Measurements from ENCODE around the gene KCNK2. TPM values are rescaled to one million over a fixed set of nuclear protein-coding genes. Genes with fewer than 3 reads are reported as not detected.
A peak's percentile ranks its signal among the peaks of the same experiment; 100 is the strongest.

Gene KCNK2
- polyA plus RNA-seq, 1 of the 3 experiments (the other 2 are of a cell fraction): 12.2 TPM

DNA sequence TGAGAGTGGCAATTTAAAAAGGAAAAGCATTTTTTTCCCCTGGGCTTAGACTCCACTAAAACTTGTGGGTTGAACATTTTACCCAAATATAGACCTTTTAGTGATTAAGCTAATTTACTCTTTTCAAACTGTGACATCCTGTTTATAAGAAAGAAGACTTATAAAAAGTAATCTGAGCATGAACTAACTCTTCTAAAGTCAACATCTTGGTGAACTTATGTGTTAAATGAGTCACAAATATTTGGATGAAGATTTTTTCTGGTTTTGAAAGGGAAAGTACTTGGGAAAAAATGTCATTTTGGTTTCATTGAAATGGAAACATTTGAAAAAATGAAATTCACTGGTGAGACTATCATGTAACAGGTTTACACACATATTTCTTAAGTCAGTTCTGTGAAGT lies 109.8 kb downstream of the KCNK2 start:
- Histone ChIP-seq H3K9ac (no peak overlapping the region), H3K36me3 (replicated peaks in 1 of 2; ENCODE audit: control insufficient read depth in 1 of 2, insufficient read depth in 2 of 2, low read length in 1 of 2) (no peaks in the 10 kb centered on the region), H3K4me3 (ENCODE audit: low read depth in 2 of 2, low read length in 1 of 2) (no peak overlapping the region), H3K9me3 (no peaks in the 10 kb centered on the region), H3F3A (replicated peaks; ENCODE audit: insufficient read depth) (peaks cover 12% of the 10 kb centered on the region), H4K20me1 (ENCODE audit: insufficient read depth) (no peaks in the 10 kb centered on the region), H3K79me2 (ENCODE audit: insufficient read depth) (no peaks in the 10 kb centered on the region), H3K4me1 (ENCODE audit: control insufficient read depth in 1 of 2, insufficient read depth in 2 of 2, low read depth in 1 of 2, low read length in 1 of 2) (peaks cover 0 to 10% of the 10 kb centered on the region in 2 experiments; a peak in 2 of 4 replicates), H3K4me2 (no peak overlapping the region), H3K9me2 (no peaks in the 10 kb centered on the region), H3K27ac (ENCODE audit: low read depth in 2 of 2, low read length in 1 of 2) (peak overlapping the region in 1 of 2 experiments; percentile 25; a peak in 1 of 4 replicates), H2AFZ (ENCODE audit: low read depth) (no peak overlapping the region), H3K27me3 (ENCODE audit: insufficient read depth) (no peaks in the 10 kb centered on the region)
- ChIA-PET POLR2A (no interaction called here), CTCF (no interaction called here)
- peak; percentile 26; the same call in 1 of the 2 replicates for TF ChIP-seq JUND (IDR thresholded peaks at IDR 0.05)
- TF ChIP-seq, protein P1, sequence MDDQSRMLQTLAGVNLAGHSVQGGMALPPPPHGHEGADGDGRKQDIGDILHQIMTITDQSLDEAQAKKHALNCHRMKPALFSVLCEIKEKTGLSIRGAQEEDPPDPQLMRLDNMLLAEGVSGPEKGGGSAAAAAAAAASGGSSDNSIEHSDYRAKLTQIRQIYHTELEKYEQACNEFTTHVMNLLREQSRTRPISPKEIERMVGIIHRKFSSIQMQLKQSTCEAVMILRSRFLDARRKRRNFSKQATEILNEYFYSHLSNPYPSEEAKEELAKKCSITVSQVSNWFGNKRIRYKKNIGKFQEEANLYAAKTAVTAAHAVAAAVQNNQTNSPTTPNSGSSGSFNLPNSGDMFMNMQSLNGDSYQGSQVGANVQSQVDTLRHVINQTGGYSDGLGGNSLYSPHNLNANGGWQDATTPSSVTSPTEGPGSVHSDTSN (IDR thresholded peaks at IDR 0.05): no peak
- DNase-seq: no peak

DNA sequence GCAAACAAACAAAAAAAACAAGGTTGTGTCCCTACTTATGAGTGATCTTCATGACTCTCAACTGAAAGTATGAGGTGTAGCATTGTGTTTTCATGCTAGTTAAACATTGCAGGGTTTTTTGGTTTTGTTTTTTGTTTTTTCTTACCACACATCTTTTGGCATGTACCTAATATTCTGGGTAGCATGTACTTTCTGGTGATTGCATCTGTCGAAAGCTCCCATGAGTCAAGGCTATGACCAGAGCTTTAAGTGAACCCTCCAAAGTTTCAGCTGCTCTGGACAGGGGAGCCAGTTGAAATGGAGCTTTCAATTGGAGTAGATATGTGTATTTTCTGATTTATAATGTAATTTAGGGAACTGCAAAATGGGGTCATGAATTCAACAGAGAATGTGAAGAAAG lies 115.5 kb downstream of the KCNK2 start:
- ChIA-PET CTCF (no interaction called here), POLR2A (no interaction called here)
- H3F3A ChIP-seq (replicated peaks; ENCODE audit: insufficient read depth): no peaks in the 10 kb centered on the region
- H2AFZ ChIP-seq (ENCODE audit: low read depth): no peak overlapping the region
- H3K36me3 ChIP-seq (replicated peaks in 1 of 2; ENCODE audit: control insufficient read depth in 1 of 2, insufficient read depth in 2 of 2, low read length in 1 of 2): no peaks in the 10 kb centered on the region
- H3K4me1 ChIP-seq (ENCODE audit: control insufficient read depth in 1 of 2, insufficient read depth in 2 of 2, low read depth in 1 of 2, low read length in 1 of 2): no peaks in the 10 kb centered on the region
- H3K4me2 ChIP-seq: no peak overlapping the region
- no peak overlapping the region for H3K4me3 ChIP-seq (ENCODE audit: low read depth in 2 of 2, low read length in 1 of 2)
- no peak for DNase-seq
- H3K27ac ChIP-seq (ENCODE audit: low read depth in 2 of 2, low read length in 1 of 2): no peak overlapping the region
- no peaks in the 10 kb centered on the region for H4K20me1 ChIP-seq (ENCODE audit: insufficient read depth)
- no peak overlapping the region for H3K9ac ChIP-seq
- TF ChIP-seq ELF1 (IDR thresholded peaks at IDR 0.05) (no peak), FOXM1 (IDR thresholded peaks at IDR 0.05; ENCODE audit: low read depth) (no peak)
- TF ChIP-seq, protein P2, sequence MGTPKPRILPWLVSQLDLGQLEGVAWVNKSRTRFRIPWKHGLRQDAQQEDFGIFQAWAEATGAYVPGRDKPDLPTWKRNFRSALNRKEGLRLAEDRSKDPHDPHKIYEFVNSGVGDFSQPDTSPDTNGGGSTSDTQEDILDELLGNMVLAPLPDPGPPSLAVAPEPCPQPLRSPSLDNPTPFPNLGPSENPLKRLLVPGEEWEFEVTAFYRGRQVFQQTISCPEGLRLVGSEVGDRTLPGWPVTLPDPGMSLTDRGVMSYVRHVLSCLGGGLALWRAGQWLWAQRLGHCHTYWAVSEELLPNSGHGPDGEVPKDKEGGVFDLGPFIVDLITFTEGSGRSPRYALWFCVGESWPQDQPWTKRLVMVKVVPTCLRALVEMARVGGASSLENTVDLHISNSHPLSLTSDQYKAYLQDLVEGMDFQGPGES (IDR thresholded peaks at IDR 0.05; ENCODE audit: low read depth, low read length): no peak
- no peaks in the 10 kb centered on the region for H3K9me2 ChIP-seq
- H3K9me3 ChIP-seq: no peaks in the 10 kb centered on the region
- H3K79me2 ChIP-seq (ENCODE audit: insufficient read depth): no peaks in the 10 kb centered on the region
- WGBS (ENCODE audit: low lambda C conversion rate): 28% methylated on average over 1 of the region's 1 CpG
- H3K27me3 ChIP-seq (ENCODE audit: insufficient read depth): no peaks in the 10 kb centered on the region

DNA sequence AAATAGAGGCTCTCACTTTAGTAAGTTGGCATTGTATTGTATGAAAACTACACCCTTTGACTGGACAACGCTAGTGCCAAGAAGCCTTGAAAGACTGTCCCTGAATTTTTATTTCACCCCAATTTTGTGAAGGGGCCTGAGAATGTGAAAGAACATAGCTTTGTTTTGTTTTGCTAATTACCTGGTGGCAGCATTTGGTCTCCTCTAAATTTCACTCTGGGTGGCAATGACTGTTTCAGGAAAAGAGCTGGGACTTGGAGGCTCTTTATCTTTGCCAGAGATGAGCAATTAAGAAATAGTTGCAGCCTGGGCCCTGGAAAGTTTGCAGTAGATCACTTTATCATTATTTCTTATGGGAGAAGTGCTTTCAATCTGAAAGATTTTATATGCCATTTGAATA lies 117.6 kb downstream of the KCNK2 start:
- Histone ChIP-seq H2AFZ (ENCODE audit: low read depth) (peak overlapping the region; percentile 18; the same call in 1 of the 2 replicates), H3K27me3 (ENCODE audit: insufficient read depth) (no peaks in the 10 kb centered on the region), H3K4me1 (ENCODE audit: control insufficient read depth in 1 of 2, insufficient read depth in 2 of 2, low read depth in 1 of 2, low read length in 1 of 2) (no peaks in the 10 kb centered on the region), H3K36me3 (replicated peaks in 1 of 2; ENCODE audit: control insufficient read depth in 1 of 2, insufficient read depth in 2 of 2, low read length in 1 of 2) (no peaks in the 10 kb centered on the region), H4K20me1 (ENCODE audit: insufficient read depth) (no peaks in the 10 kb centered on the region), H3K9me3 (no peaks in the 10 kb centered on the region), H3K9ac (no peak overlapping the region), H3K4me2 (no peak overlapping the region), H3K9me2 (no peaks in the 10 kb centered on the region), H3K27ac (ENCODE audit: low read depth in 2 of 2, low read length in 1 of 2) (no peak overlapping the region), H3F3A (replicated peaks; ENCODE audit: insufficient read depth) (no peaks in the 10 kb centered on the region), H3K4me3 (ENCODE audit: low read depth in 2 of 2, low read length in 1 of 2) (no peak overlapping the region), H3K79me2 (ENCODE audit: insufficient read depth) (no peaks in the 10 kb centered on the region)
- TF ChIP-seq, protein P3, sequence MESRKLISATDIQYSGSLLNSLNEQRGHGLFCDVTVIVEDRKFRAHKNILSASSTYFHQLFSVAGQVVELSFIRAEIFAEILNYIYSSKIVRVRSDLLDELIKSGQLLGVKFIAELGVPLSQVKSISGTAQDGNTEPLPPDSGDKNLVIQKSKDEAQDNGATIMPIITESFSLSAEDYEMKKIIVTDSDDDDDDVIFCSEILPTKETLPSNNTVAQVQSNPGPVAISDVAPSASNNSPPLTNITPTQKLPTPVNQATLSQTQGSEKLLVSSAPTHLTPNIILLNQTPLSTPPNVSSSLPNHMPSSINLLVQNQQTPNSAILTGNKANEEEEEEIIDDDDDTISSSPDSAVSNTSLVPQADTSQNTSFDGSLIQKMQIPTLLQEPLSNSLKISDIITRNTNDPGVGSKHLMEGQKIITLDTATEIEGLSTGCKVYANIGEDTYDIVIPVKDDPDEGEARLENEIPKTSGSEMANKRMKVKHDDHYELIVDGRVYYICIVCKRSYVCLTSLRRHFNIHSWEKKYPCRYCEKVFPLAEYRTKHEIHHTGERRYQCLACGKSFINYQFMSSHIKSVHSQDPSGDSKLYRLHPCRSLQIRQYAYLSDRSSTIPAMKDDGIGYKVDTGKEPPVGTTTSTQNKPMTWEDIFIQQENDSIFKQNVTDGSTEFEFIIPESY (IDR thresholded peaks at IDR 0.05; ENCODE audit: borderline replicate concordance, low read depth): no peak
- TF ChIP-seq RFX5 (IDR thresholded peaks at IDR 0.05; ENCODE audit: low read length): no peak
- no peak for TF ChIP-seq YY1 (IDR thresholded peaks at IDR 0.05; ENCODE audit: low read depth)
- no peak for TF ChIP-seq NFIC (IDR thresholded peaks at IDR 0.05; ENCODE audit: borderline replicate concordance)
- TF ChIP-seq, protein P4, sequence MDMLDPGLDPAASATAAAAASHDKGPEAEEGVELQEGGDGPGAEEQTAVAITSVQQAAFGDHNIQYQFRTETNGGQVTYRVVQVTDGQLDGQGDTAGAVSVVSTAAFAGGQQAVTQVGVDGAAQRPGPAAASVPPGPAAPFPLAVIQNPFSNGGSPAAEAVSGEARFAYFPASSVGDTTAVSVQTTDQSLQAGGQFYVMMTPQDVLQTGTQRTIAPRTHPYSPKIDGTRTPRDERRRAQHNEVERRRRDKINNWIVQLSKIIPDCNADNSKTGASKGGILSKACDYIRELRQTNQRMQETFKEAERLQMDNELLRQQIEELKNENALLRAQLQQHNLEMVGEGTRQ (IDR thresholded peaks at IDR 0.05; ENCODE audit: borderline replicate concordance, low read depth, low read length): no peak
- TF ChIP-seq JUND (IDR thresholded peaks at IDR 0.05): no peak
- TF ChIP-seq GABPA (IDR thresholded peaks at IDR 0.05; ENCODE audit: low read depth): no peak
- CTCF ChIA-PET: interaction anchor here (1.2 kb wide), 1 partner anchor 54 kb away, joined by 3 read pairs; no protein-coding TSS in a partner anchor
- no peak for DNase-seq
- POLR2A ChIA-PET: no interaction called here
- 69% methylated on average over 1 of the region's 1 CpG for WGBS (ENCODE audit: low lambda C conversion rate)
